DMS53 (cell line): Measurements from ENCODE around the gene HBE1.

Source experiments
- DNase-seq: peaks from one replicate; lab custom pipeline; 2025; lab: John Stamatoyannopoulos, UW

The HBE1 gene

GRCh38 chr11:5233307-5233706 is 36.4 kb downstream of the HBE1 start:
- DNase-seq: no peak

GRCh38 chr11:5232821-5233220 is 36.9 kb downstream of the HBE1 start:
- DNase-seq: no peak

- DNase-seq: no peak
Observed at GRCh38 chr11:5232176-5232575, 37.6 kb downstream of the HBE1 start.

GRCh38 chr11:5231111-5231510 is 38.6 kb downstream of the HBE1 start:
- no peak for DNase-seq

GRCh38 chr11:5230266-5230665 is 39.5 kb downstream of the HBE1 start:
- no peak for DNase-seq

- DNase-seq: no peak
Observed at GRCh38 chr11:5229796-5230195, 39.9 kb downstream of the HBE1 start.

GRCh38 chr11:5229356-5229755 is 40.4 kb downstream of the HBE1 start:
- no peak for DNase-seq

GRCh38 chr11:5228124-5228523 is 41.6 kb downstream of the HBE1 start:
- no peak for DNase-seq

- DNase-seq: no peak
Observed at GRCh38 chr11:5227681-5228080, 42.1 kb downstream of the HBE1 start.

GRCh38 chr11:5226732-5227310 is 42.9 kb downstream of the HBE1 start, which contains the start of gene HBB:
TSS of gene HBB (minus strand) at chr11:5227071. CDS start at chr11:5227021, 50 bp downstream.
- DNase-seq: no peak

GRCh38 chr11:5225480-5225871 is 44.3 kb downstream of the HBE1 start:
- no peak for DNase-seq

GRCh38 chr11:5224538-5225479 is 44.9 kb downstream of the HBE1 start:
- DNase-seq: no peak

GRCh38 chr11:5223686-5224085 is 46.1 kb downstream of the HBE1 start:
- DNase-seq: no peak

GRCh38 chr11:5223146-5223545 is 46.6 kb downstream of the HBE1 start:
- no peak for DNase-seq
